GM23338 (cell line): ENCODE measurements around the gene SUV39H1.

Source experiments
- CREB1 ChIP-seq: fragments of 250-450 bp; sonication (Bioruptor Pico); IDR thresholded peaks from 2 replicates; pipeline ENCODE4 v1.5.0; 2020; ENCODE audit warnings: low read depth, mild to moderate bottlenecking, moderate library complexity
- EZH2 ChIP-seq: fragments of 200-600 bp; sonication (generic); IDR thresholded peaks from one replicate; pipeline ENCODE4 v1.8.0; 2017; ENCODE audit warnings: antibody characterized with exemption, mild to moderate bottlenecking, low read depth; ENCODE audit not compliant: unreplicated experiment
- EZH2phosphoT487 ChIP-seq: fragments of 200-600 bp; sonication (generic); IDR thresholded peaks from one replicate; pipeline ENCODE4 v1.8.1; 2018; ENCODE audit warnings: antibody characterized with exemption; ENCODE audit not compliant: unreplicated experiment
- POLR2AphosphoS5 ChIP-seq: IDR thresholded peaks from 2 replicates; pipeline ENCODE4 v1.6.1; 2016; ENCODE audit warnings: antibody characterized with exemption, low read depth
- ZNF114 ChIP-seq: fragments of 250-450 bp; sonication (Bioruptor Pico); IDR thresholded peaks from 2 replicates; pipeline ENCODE4 v1.5.0; 2020; ENCODE audit warnings: mild to moderate bottlenecking, moderate library complexity
- TF ChIP-seq, protein P1 (sequence below), 2 experiments: fragments of 200-600 bp in 1 of 2; sonication (generic) in 1 of 2; conservative IDR thresholded peaks; 2 replicates each; pipeline versions ENCODE4 v1.5.1 to v1.6.1; 2016 to 2017; ENCODE audit warnings: antibody characterized with exemption in 2 of 2, low read depth in 2 of 2, mild to moderate bottlenecking in 2 of 2, moderate library complexity in 1 of 2
- TF ChIP-seq, protein P2 (sequence below): IDR thresholded peaks from one replicate; pipeline ENCODE4 v1.6.1; 2018; ENCODE audit warnings: antibody characterized with exemption; ENCODE audit not compliant: unreplicated experiment

GRCh38 chrX:48736878-48737212 lies 40.3 kb downstream of the SUV39H1 start:
- TF ChIP-seq EZH2phosphoT487 (no peak), POLR2AphosphoS5 (no peak), ZNF114 (CRISPR knock-in tag) (no peak), CREB1 (no peak), EZH2 (no peak)
- TF ChIP-seq, protein P1, sequence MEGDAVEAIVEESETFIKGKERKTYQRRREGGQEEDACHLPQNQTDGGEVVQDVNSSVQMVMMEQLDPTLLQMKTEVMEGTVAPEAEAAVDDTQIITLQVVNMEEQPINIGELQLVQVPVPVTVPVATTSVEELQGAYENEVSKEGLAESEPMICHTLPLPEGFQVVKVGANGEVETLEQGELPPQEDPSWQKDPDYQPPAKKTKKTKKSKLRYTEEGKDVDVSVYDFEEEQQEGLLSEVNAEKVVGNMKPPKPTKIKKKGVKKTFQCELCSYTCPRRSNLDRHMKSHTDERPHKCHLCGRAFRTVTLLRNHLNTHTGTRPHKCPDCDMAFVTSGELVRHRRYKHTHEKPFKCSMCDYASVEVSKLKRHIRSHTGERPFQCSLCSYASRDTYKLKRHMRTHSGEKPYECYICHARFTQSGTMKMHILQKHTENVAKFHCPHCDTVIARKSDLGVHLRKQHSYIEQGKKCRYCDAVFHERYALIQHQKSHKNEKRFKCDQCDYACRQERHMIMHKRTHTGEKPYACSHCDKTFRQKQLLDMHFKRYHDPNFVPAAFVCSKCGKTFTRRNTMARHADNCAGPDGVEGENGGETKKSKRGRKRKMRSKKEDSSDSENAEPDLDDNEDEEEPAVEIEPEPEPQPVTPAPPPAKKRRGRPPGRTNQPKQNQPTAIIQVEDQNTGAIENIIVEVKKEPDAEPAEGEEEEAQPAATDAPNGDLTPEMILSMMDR (conservative IDR thresholded peaks at IDR 0.05; ENCODE audit: low read depth in 2 of 2): no peak
- TF ChIP-seq, protein P2, sequence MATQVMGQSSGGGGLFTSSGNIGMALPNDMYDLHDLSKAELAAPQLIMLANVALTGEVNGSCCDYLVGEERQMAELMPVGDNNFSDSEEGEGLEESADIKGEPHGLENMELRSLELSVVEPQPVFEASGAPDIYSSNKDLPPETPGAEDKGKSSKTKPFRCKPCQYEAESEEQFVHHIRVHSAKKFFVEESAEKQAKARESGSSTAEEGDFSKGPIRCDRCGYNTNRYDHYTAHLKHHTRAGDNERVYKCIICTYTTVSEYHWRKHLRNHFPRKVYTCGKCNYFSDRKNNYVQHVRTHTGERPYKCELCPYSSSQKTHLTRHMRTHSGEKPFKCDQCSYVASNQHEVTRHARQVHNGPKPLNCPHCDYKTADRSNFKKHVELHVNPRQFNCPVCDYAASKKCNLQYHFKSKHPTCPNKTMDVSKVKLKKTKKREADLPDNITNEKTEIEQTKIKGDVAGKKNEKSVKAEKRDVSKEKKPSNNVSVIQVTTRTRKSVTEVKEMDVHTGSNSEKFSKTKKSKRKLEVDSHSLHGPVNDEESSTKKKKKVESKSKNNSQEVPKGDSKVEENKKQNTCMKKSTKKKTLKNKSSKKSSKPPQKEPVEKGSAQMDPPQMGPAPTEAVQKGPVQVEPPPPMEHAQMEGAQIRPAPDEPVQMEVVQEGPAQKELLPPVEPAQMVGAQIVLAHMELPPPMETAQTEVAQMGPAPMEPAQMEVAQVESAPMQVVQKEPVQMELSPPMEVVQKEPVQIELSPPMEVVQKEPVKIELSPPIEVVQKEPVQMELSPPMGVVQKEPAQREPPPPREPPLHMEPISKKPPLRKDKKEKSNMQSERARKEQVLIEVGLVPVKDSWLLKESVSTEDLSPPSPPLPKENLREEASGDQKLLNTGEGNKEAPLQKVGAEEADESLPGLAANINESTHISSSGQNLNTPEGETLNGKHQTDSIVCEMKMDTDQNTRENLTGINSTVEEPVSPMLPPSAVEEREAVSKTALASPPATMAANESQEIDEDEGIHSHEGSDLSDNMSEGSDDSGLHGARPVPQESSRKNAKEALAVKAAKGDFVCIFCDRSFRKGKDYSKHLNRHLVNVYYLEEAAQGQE: no peak
